Right forelimb (tissue), 1 donor: ENCODE data around the gene PCDHGC4.

Experiments used
- DNase-seq: peaks from one replicate; pipeline ENCODE4 v3.0.0-alpha.2; 2018

The PCDHGC4 gene

GRCh38 chr5:141484641-141485311, at the start of gene PCDHGC4:
Gene PCDHGC4, plus strand, starts transcription at chr5:141485030. Its CDS starts 144 bp downstream, at chr5:141485174.
- peak; percentile 67 for DNase-seq

- DNase-seq = no peak
These were observed 47.6 kb upstream of the PCDHGC4 start for GRCh38 chr5:141437221-141437620.

- DNase-seq = no peak
These were observed 45.3 kb upstream of the PCDHGC4 start for GRCh38 chr5:141439411-141440141.

- no peak for DNase-seq
These were observed 44.5 kb upstream of the PCDHGC4 start for GRCh38 chr5:141440341-141440740.

GRCh38 chr5:141441571-141442170, 43.2 kb upstream of the PCDHGC4 start:
- no peak for DNase-seq

GRCh38 chr5:141465351-141465750, 19.5 kb upstream of the PCDHGC4 start:
- DNase-seq = no peak

GRCh38 chr5:141475625-141476131, 9.2 kb upstream of the PCDHGC4 start, which contains the start of gene PCDHGC3:
Gene PCDHGC3, plus strand, starts transcription at chr5:141475966. Its CDS starts 151 bp downstream, at chr5:141476117.
- DNase-seq = peak; percentile 93

GRCh38 chr5:141476132-141476911, 8.5 kb upstream of the PCDHGC4 start:
- DNase-seq = peak; percentile 89

- no peak for DNase-seq
These were observed 7.7 kb upstream of the PCDHGC4 start for GRCh38 chr5:141477044-141477575.

- peak; percentile 45 for DNase-seq
These were observed 7.0 kb upstream of the PCDHGC4 start for GRCh38 chr5:141477815-141478214.

GRCh38 chr5:141478321-141478945, 6.4 kb upstream of the PCDHGC4 start:
- no peak for DNase-seq

- no peak for DNase-seq
These were observed 5.1 kb upstream of the PCDHGC4 start for GRCh38 chr5:141479776-141480175.

- no peak for DNase-seq
These were observed 928 bp upstream of the PCDHGC4 start for GRCh38 chr5:141483902-141484301.

GRCh38 chr5:141484310-141484640, 555 bp upstream of the PCDHGC4 start:
- no peak for DNase-seq

GRCh38 chr5:141485321-141486055, 658 bp downstream of the PCDHGC4 start:
- no peak for DNase-seq

GRCh38 chr5:141486091-141486490, 1.3 kb downstream of the PCDHGC4 start:
- DNase-seq = no peak

- DNase-seq = no peak
These were observed 2.3 kb downstream of the PCDHGC4 start for GRCh38 chr5:141487131-141487530.

GRCh38 chr5:141488591-141489561, 4.0 kb downstream of the PCDHGC4 start, which contains the start of gene PCDHGC5:
Gene PCDHGC5, plus strand, starts transcription at chr5:141489081. Its CDS starts 160 bp downstream, at chr5:141489241.
- DNase-seq = no peak

- no peak for DNase-seq
These were observed 5.0 kb downstream of the PCDHGC4 start for GRCh38 chr5:141489841-141490240.

GRCh38 chr5:141490271-141490670, 5.4 kb downstream of the PCDHGC4 start:
- no peak for DNase-seq
